ENCODE results near the gene DNHD1. TPM values are rescaled to one million over a fixed set of nuclear protein-coding genes. Genes with fewer than 3 reads are reported as not detected.
A peak's percentile ranks its signal among the peaks of the same experiment; 100 is the strongest.

Gene DNHD1
- total RNA-seq, 1 experiment from 2014 or later, result 1.2 TPM

GRCh38 chr11:6563121-6563619 is 66.1 kb downstream of the DNHD1 start:
- no peak for DNase-seq (ENCODE audit: low spot score)

- no peak for DNase-seq (ENCODE audit: low spot score)
Observed at GRCh38 chr11:6563667-6564066, 66.6 kb downstream of the DNHD1 start.

GRCh38 chr11:6565325-6565724 is 68.2 kb downstream of the DNHD1 start:
- no peak for DNase-seq (ENCODE audit: low spot score)

- no peak for DNase-seq (ENCODE audit: low spot score)
Observed at GRCh38 chr11:6565988-6566703, 69.1 kb downstream of the DNHD1 start.

- DNase-seq (ENCODE audit: low spot score), result no peak
Observed at GRCh38 chr11:6566704-6567370, 69.8 kb downstream of the DNHD1 start.

GRCh38 chr11:6567371-6567745 is 70.3 kb downstream of the DNHD1 start:
- no peak for DNase-seq (ENCODE audit: low spot score)

- peak; percentile 66 for DNase-seq (ENCODE audit: low spot score)
Observed at GRCh38 chr11:6568191-6568918, 71.3 kb downstream of the DNHD1 start.

- no peak for DNase-seq (ENCODE audit: low spot score)
Observed at GRCh38 chr11:6569706-6570105, 72.6 kb downstream of the DNHD1 start.

- no peak for DNase-seq (ENCODE audit: low spot score)
Observed at GRCh38 chr11:6570691-6571427, 73.8 kb downstream of the DNHD1 start.

GRCh38 chr11:6571434-6572008 is 74.4 kb downstream of the DNHD1 start:
- no peak for DNase-seq (ENCODE audit: low spot score)

GRCh38 chr11:6572215-6572614 is 75.1 kb downstream of the DNHD1 start:
- no peak for DNase-seq (ENCODE audit: low spot score)

GRCh38 chr11:6574816-6575715 is 78.0 kb downstream of the DNHD1 start:
- no peak for DNase-seq (ENCODE audit: low spot score)

- peak; percentile 32 for DNase-seq (ENCODE audit: low spot score)
Observed at GRCh38 chr11:6576471-6577373, 79.6 kb downstream of the DNHD1 start.

- DNase-seq (ENCODE audit: low spot score), result no peak
Observed at GRCh38 chr11:6578134-6578533, 81.1 kb downstream of the DNHD1 start.

- no peak for DNase-seq (ENCODE audit: low spot score)
Observed at GRCh38 chr11:6579681-6580080, 82.6 kb downstream of the DNHD1 start.

- DNase-seq (ENCODE audit: low spot score), result no peak
Observed at GRCh38 chr11:6583584-6583983, 86.5 kb downstream of the DNHD1 start.

- DNase-seq (ENCODE audit: low spot score), result no peak
Observed at GRCh38 chr11:6584528-6584927, 87.4 kb downstream of the DNHD1 start.

GRCh38 chr11:6586434-6587359 is 89.6 kb downstream of the DNHD1 start:
- DNase-seq (ENCODE audit: low spot score), result no peak
